Measurements from ENCODE around the gene SRGAP2B.
"Not testable (repeated sequence)": the region's sequence is repeated elsewhere in the genome, so short reads cannot be mapped to it uniquely, and the experiment has no call there.

DNA sequence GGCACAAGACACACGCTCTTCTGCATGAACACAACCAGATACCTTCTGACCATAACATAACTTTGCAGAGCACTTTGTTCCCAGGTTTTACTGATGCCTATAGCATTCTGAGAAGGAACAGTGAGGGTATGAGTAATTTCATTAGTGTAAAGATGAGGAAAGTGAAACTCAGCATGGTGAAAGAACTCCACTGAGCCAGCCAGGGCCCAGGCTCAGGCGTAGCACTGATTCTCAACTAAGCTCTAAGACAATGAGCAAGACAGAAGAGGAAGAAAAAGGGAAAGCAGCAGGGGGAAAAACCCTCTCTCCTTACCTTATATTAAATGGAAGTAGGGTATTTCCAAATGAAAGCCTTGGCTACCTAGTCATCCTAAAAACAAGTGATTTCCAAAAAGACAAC is 155.1 kb downstream of the SRGAP2B start:
- not testable (repeated sequence) for TF ChIP-seq CTCF, POLR2A (IDR thresholded peaks at IDR 0.05)

All from body of pancreas (tissue), 4 donors.